ENCODE measurements around the gene WT1.

- TF ChIP-seq CTCF (IDR thresholded peaks at IDR 0.05; ENCODE audit: low read depth, low read length) (no peak), MAX (IDR thresholded peaks at IDR 0.05; ENCODE audit: low read depth, low read length) (no peak), POLR2A (IDR thresholded peaks at IDR 0.05; ENCODE audit: extremely low read depth, insufficient read length) (no peak), MYC (IDR thresholded peaks at IDR 0.05; ENCODE audit: low read depth, low read length) (no peak)
These were observed 35.1 kb downstream of the WT1 start for GRCh38 chr11:32400196-32400595.

All from NB4 (cell line).